GM23338 (cell line): ENCODE data around the gene DCLRE1B. TPM values are rescaled to one million over a fixed set of nuclear protein-coding genes. Genes with fewer than 3 reads are reported as not detected.
A peak's percentile ranks its signal among the peaks of the same experiment; 100 is the strongest.

Experiments used
- ATAC-seq: fragments of 200-7000 bp; cut with Tn5 transposase; 3 replicates; pipeline ENCODE4 v1.9.1; 2020
- DNase-seq: peaks from one replicate; pipeline ENCODE4 v3.0.0-alpha.2; 2015; ENCODE audit warnings: low spot score
- H2AFZ ChIP-seq: fragments of 200-600 bp; sonication (generic); 2 replicates; pipeline ENCODE4 v1.8.0; 2016; ENCODE audit warnings: antibody characterized with exemption, mild to moderate bottlenecking, moderate library complexity
- H3F3A ChIP-seq: fragments of 200-600 bp; sonication (generic); replicated peaks from 2 replicates; pipeline ENCODE4 v1.8.0; 2017; ENCODE audit warnings: antibody characterized with exemption, mixed run types, low read depth
- H3K27ac ChIP-seq: fragments of 200-600 bp; sonication (generic); 2 replicates; pipeline ENCODE4 v1.6.1; 2016; ENCODE audit warnings: low read depth
- H3K27me3 ChIP-seq: fragments of 200-600 bp; sonication (generic); 2 replicates; pipeline ENCODE4 v1.8.0; 2016; ENCODE audit warnings: mild to moderate bottlenecking, mixed run types, moderate library complexity; ENCODE audit not compliant: insufficient read depth
- H3K36me3 ChIP-seq: fragments of 200-600 bp; sonication (generic); 2 replicates; pipeline ENCODE4 v1.8.0; 2016; ENCODE audit warnings: mild to moderate bottlenecking; ENCODE audit not compliant: insufficient read depth
- H3K4me1 ChIP-seq: fragments of 200-600 bp; sonication (generic); 2 replicates; pipeline ENCODE4 v1.8.0; 2016; ENCODE audit warnings: mild to moderate bottlenecking, moderate library complexity; ENCODE audit not compliant: insufficient read depth
- H3K4me2 ChIP-seq: fragments of 200-600 bp; sonication (generic); 2 replicates; pipeline ENCODE4 v1.7.1; 2017; ENCODE audit warnings: mixed run types
- H3K4me3 ChIP-seq: fragments of 200-600 bp; sonication (generic); 2 replicates; pipeline ENCODE4 v1.6.1; 2016; ENCODE audit warnings: mixed run types
- H3K79me2 ChIP-seq: fragments of 200-600 bp; sonication (generic); replicated peaks from 2 replicates; pipeline ENCODE4 v1.8.0; 2017; ENCODE audit warnings: mild to moderate bottlenecking; ENCODE audit not compliant: insufficient read depth
- H3K9me2 ChIP-seq: fragments of 200-600 bp; sonication (generic); 2 replicates; pipeline ENCODE4 v1.8.0; 2017; ENCODE audit not compliant: insufficient read depth
- H4K20me1 ChIP-seq: fragments of 200-600 bp; sonication (generic); replicated peaks from 2 replicates; pipeline ENCODE4 v1.8.0; 2017; ENCODE audit warnings: mild to moderate bottlenecking; ENCODE audit not compliant: insufficient read depth
- H3K27ac Mint-ChIP-seq: 2 replicates; pipeline ENCODE4 v1.8.0; 2020; ENCODE audit warnings: inconsistent platforms, mild to moderate bottlenecking, moderate library complexity, mixed read lengths
- H3K27me3 Mint-ChIP-seq: 3 replicates; pipeline ENCODE4 v1.8.0; 2022; ENCODE audit warnings: low read depth, mild to moderate bottlenecking, moderate library complexity, mixed read lengths, inconsistent platforms; ENCODE audit not compliant: insufficient read depth, poor library complexity
- H3K36me3 Mint-ChIP-seq: 3 replicates; pipeline ENCODE4 v1.8.0; 2021; ENCODE audit warnings: low read depth, mild to moderate bottlenecking, inconsistent platforms, moderate library complexity, mixed read lengths
- H3K4me1 Mint-ChIP-seq: 3 replicates; pipeline ENCODE4 v1.8.0; 2020; ENCODE audit warnings: mild to moderate bottlenecking, inconsistent platforms, mixed read lengths
- H3K4me3 Mint-ChIP-seq: 3 replicates; pipeline ENCODE4 v1.8.0; 2021; ENCODE audit warnings: moderate library complexity, mild to moderate bottlenecking, inconsistent platforms, mixed read lengths
- H3K9me3 Mint-ChIP-seq: 3 replicates; pipeline ENCODE4 v1.8.0; 2020; ENCODE audit warnings: moderate library complexity, mild to moderate bottlenecking, inconsistent platforms, mixed read lengths
- CREB1 ChIP-seq: fragments of 250-450 bp; sonication (Bioruptor Pico); IDR thresholded peaks from 2 replicates; pipeline ENCODE4 v1.5.0; 2020; ENCODE audit warnings: low read depth, mild to moderate bottlenecking, moderate library complexity
- EZH2 ChIP-seq: fragments of 200-600 bp; sonication (generic); IDR thresholded peaks from one replicate; pipeline ENCODE4 v1.8.0; 2017; ENCODE audit warnings: antibody characterized with exemption, mild to moderate bottlenecking, low read depth; ENCODE audit not compliant: unreplicated experiment
- EZH2phosphoT487 ChIP-seq: fragments of 200-600 bp; sonication (generic); IDR thresholded peaks from one replicate; pipeline ENCODE4 v1.8.1; 2018; ENCODE audit warnings: antibody characterized with exemption; ENCODE audit not compliant: unreplicated experiment
- JUNB ChIP-seq: IDR thresholded peaks from one replicate; pipeline ENCODE4 v1.6.1; 2016; ENCODE audit warnings: antibody characterized with exemption; ENCODE audit not compliant: unreplicated experiment
- polyA plus RNA-seq: library from polyadenylated mRNA; unstranded; fragments of >200 nt; fragmentation: Nextera tagmentation; extraction: Ambion mirVana; gene quantifications from 2 replicates; pipeline ENCODE4 v1.2.1, GENCODE V29; 2016
- total RNA-seq: library from RNA; depleted of rRNA; stranded (reverse); fragments of >200 nt; shearing (Covaris generic); gene quantifications from 2 replicates; pipeline ENCODE4 v1.2.3, GENCODE V29; 2014
- TF ChIP-seq, protein P1 (sequence below): fragments of 250-450 bp; sonication (Bioruptor Pico); IDR thresholded peaks from 2 replicates; pipeline ENCODE4 v1.5.0; 2020; ENCODE audit warnings: mild to moderate bottlenecking, moderate library complexity
- TF ChIP-seq, protein P2 (sequence below), 2 experiments: fragments of 200-600 bp in 1 of 2; sonication (generic) in 1 of 2; conservative IDR thresholded peaks; 2 replicates each; pipeline versions ENCODE4 v1.5.1 to v1.6.1; 2016 to 2017; ENCODE audit warnings: antibody characterized with exemption in 2 of 2, low read depth in 2 of 2, mild to moderate bottlenecking in 2 of 2, moderate library complexity in 1 of 2

The DCLRE1B gene
- total and polyA plus RNA-seq, 2 experiments from 2014 or later, result 6.3 to 9.7 TPM

DNA sequence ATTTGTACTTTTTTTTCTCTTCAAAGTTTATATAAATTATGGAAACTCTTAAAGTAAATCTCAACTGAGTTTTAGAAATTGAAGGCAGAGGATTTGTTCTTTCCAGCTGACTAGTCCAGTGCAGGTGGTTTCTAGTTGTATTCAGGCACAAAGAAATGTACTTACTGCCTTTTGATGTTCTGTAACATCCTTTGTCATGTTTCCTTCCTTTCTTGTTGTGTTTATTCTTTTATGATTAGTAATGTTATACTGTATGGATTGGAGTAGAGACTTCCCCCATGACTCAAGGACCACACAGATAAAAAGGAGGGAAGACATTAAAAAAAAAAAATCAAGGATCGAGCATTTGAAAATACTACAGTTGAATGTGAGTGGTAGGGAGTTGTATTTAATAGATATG, 32.0 kb downstream of the DCLRE1B start:
- ATAC-seq (no peak), DNase-seq (no peak)
- Histone ChIP-seq H3K4me3 (no peak overlapping the region), H3K36me3 (no peaks in the 10 kb centered on the region; the same call in 1 of the 2 replicates), H3K9me2 (no peaks in the 10 kb centered on the region), H3K4me2 (no peak overlapping the region), H3K27ac (no peak overlapping the region), H3F3A (no peaks in the 10 kb centered on the region), H3K4me1 (0 out of 2 replicates have a peak, but pooled peaks cover 11% of the 10 kb centered on the region), H4K20me1 (peaks cover 28% of the 10 kb centered on the region), H3K79me2 (peaks cover 80% of the 10 kb centered on the region), H2AFZ (no peak overlapping the region), H3K27me3 (no peaks in the 10 kb centered on the region)
- TF ChIP-seq EZH2phosphoT487, result no peak
- TF ChIP-seq, protein P1, sequence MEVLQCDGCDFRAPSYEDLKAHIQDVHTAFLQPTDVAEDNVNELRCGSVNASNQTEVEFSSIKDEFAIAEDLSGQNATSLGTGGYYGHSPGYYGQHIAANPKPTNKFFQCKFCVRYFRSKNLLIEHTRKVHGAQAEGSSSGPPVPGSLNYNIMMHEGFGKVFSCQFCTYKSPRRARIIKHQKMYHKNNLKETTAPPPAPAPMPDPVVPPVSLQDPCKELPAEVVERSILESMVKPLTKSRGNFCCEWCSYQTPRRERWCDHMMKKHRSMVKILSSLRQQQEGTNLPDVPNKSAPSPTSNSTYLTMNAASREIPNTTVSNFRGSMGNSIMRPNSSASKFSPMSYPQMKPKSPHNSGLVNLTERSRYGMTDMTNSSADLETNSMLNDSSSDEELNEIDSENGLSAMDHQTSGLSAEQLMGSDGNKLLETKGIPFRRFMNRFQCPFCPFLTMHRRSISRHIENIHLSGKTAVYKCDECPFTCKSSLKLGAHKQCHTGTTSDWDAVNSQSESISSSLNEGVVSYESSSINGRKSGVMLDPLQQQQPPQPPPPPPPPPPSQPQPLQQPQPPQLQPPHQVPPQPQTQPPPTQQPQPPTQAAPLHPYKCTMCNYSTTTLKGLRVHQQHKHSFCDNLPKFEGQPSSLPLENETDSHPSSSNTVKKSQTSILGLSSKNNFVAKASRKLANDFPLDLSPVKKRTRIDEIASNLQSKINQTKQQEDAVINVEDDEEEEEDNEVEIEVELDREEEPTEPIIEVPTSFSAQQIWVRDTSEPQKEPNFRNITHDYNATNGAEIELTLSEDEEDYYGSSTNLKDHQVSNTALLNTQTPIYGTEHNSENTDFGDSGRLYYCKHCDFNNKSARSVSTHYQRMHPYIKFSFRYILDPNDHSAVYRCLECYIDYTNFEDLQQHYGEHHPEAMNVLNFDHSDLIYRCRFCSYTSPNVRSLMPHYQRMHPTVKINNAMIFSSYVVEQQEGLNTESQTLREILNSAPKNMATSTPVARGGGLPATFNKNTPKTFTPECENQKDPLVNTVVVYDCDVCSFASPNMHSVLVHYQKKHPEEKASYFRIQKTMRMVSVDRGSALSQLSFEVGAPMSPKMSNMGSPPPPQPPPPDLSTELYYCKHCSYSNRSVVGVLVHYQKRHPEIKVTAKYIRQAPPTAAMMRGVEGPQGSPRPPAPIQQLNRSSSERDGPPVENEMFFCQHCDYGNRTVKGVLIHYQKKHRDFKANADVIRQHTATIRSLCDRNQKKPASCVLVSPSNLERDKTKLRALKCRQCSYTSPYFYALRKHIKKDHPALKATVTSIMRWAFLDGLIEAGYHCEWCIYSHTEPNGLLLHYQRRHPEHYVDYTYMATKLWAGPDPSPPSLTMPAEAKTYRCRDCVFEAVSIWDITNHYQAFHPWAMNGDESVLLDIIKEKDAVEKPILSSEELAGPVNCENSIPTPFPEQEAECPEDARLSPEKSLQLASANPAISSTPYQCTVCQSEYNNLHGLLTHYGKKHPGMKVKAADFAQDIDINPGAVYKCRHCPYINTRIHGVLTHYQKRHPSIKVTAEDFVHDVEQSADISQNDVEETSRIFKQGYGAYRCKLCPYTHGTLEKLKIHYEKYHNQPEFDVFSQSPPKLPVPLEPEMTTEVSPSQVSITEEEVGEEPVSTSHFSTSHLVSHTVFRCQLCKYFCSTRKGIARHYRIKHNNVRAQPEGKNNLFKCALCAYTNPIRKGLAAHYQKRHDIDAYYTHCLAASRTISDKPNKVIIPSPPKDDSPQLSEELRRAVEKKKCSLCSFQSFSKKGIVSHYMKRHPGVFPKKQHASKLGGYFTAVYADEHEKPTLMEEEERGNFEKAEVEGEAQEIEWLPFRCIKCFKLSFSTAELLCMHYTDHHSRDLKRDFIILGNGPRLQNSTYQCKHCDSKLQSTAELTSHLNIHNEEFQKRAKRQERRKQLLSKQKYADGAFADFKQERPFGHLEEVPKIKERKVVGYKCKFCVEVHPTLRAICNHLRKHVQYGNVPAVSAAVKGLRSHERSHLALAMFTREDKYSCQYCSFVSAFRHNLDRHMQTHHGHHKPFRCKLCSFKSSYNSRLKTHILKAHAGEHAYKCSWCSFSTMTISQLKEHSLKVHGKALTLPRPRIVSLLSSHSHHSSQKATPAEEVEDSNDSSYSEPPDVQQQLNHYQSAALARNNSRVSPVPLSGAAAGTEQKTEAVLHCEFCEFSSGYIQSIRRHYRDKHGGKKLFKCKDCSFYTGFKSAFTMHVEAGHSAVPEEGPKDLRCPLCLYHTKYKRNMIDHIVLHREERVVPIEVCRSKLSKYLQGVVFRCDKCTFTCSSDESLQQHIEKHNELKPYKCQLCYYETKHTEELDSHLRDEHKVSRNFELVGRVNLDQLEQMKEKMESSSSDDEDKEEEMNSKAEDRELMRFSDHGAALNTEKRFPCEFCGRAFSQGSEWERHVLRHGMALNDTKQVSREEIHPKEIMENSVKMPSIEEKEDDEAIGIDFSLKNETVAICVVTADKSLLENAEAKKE (CRISPR knock-in tag), result no peak
- no peak for TF ChIP-seq EZH2
- TF ChIP-seq, protein P2, sequence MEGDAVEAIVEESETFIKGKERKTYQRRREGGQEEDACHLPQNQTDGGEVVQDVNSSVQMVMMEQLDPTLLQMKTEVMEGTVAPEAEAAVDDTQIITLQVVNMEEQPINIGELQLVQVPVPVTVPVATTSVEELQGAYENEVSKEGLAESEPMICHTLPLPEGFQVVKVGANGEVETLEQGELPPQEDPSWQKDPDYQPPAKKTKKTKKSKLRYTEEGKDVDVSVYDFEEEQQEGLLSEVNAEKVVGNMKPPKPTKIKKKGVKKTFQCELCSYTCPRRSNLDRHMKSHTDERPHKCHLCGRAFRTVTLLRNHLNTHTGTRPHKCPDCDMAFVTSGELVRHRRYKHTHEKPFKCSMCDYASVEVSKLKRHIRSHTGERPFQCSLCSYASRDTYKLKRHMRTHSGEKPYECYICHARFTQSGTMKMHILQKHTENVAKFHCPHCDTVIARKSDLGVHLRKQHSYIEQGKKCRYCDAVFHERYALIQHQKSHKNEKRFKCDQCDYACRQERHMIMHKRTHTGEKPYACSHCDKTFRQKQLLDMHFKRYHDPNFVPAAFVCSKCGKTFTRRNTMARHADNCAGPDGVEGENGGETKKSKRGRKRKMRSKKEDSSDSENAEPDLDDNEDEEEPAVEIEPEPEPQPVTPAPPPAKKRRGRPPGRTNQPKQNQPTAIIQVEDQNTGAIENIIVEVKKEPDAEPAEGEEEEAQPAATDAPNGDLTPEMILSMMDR (conservative IDR thresholded peaks at IDR 0.05; ENCODE audit: low read depth in 2 of 2), result no peak
- TF ChIP-seq JUNB, result no peak
- TF ChIP-seq CREB1 (CRISPR knock-in tag), result no peak
- H3K27ac Mint-ChIP-seq, result peak overlapping the region; percentile 5; the same call in 1 of the 2 replicates
- no peak overlapping the region for H3K4me3 Mint-ChIP-seq
- peaks cover 12% of the 10 kb centered on the region; the same call in 2 of the 3 replicates for H3K36me3 Mint-ChIP-seq
- no peaks in the 10 kb centered on the region for H3K27me3 Mint-ChIP-seq
- H3K9me3 Mint-ChIP-seq, result no peaks in the 10 kb centered on the region
- peaks cover 10% of the 10 kb centered on the region for H3K4me1 Mint-ChIP-seq
